Measurements from ENCODE around the gene LRRC34. TPM values are rescaled to one million over a fixed set of nuclear protein-coding genes. Genes with fewer than 3 reads are reported as not detected.

Gene LRRC34
- total RNA-seq, 1 donor from 2014 or later: 5.1 TPM

DNA sequence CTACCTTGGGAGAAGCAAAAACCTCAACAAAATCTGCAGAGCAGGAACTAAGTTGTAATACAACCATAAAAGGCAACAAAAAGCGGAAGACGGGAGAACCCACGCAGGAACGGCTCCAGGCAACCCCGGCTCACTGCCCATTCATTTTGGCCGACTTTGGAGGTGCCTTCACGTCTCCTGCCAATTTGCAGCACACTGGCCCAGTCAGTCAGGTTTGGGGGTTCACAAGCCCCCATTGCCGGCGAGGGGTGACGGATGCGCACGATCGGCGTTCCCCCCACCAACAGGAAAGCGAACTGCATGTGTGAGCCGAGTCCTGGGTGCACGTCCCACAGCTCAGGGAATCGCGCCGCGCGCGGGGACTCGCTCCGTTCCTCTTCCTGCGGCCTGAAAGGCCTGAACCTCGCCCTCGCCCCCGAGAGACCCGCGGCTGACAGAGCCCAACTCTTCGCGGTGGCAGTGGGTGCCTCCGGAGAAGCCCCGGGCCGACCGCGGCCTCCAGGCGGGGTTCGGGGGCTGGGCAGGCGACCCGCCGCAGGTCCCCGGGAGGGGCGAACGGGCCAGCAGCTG lies 48.3 kb downstream of the LRRC34 start:
- DNase-seq (ENCODE audit: low spot score in 2 of 2, unreplicated experiment in 2 of 2): peak in 1 of 2 experiments; percentile 45
- peak overlapping the region; percentile 94 for H3K27ac Mint-ChIP-seq
- TF ChIP-seq, protein P1, sequence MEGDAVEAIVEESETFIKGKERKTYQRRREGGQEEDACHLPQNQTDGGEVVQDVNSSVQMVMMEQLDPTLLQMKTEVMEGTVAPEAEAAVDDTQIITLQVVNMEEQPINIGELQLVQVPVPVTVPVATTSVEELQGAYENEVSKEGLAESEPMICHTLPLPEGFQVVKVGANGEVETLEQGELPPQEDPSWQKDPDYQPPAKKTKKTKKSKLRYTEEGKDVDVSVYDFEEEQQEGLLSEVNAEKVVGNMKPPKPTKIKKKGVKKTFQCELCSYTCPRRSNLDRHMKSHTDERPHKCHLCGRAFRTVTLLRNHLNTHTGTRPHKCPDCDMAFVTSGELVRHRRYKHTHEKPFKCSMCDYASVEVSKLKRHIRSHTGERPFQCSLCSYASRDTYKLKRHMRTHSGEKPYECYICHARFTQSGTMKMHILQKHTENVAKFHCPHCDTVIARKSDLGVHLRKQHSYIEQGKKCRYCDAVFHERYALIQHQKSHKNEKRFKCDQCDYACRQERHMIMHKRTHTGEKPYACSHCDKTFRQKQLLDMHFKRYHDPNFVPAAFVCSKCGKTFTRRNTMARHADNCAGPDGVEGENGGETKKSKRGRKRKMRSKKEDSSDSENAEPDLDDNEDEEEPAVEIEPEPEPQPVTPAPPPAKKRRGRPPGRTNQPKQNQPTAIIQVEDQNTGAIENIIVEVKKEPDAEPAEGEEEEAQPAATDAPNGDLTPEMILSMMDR (IDR thresholded peaks at IDR 0.05; ENCODE audit: unreplicated experiment): no peak
- peak overlapping the region; percentile 81 for H3K4me3 Mint-ChIP-seq
- peaks cover 19% of the 10 kb centered on the region for H3K9me3 Mint-ChIP-seq
- H3K27me3 Mint-ChIP-seq (ENCODE audit: low read depth): no peaks in the 10 kb centered on the region
- H3K4me1 Mint-ChIP-seq: peaks cover 7% of the 10 kb centered on the region
- H3K36me3 Mint-ChIP-seq: peaks cover 12% of the 10 kb centered on the region

DNA sequence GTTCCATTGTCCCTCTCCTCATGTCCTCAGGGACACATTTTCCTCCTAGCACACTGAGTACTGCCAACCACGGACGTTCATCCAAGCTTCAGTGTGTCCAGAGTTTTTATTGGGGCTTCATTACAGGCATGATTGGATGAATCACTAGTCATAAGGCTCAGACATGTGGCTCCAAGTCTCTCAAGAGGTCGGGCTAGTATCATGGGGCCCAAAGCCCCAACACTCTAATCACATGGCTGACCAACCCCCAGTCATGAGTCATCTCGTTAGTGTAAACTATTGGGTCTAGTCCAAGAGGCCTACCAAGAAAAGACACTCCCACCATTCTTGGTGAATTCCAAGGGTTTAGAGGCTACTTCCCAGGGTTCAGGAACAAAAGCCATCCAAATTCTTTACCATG lies 52.2 kb downstream of the LRRC34 start:
- TF ChIP-seq, protein P1 (IDR thresholded peaks at IDR 0.05; ENCODE audit: unreplicated experiment): no peak
- no peak overlapping the region for H3K27ac Mint-ChIP-seq
- peaks cover 12% of the 10 kb centered on the region for H3K9me3 Mint-ChIP-seq
- H3K4me3 Mint-ChIP-seq: no peak overlapping the region
- no peak for DNase-seq (ENCODE audit: low spot score in 2 of 2, unreplicated experiment in 2 of 2)
- H3K4me1 Mint-ChIP-seq: peaks cover 26% of the 10 kb centered on the region
- H3K36me3 Mint-ChIP-seq: peaks cover 4% of the 10 kb centered on the region
- H3K27me3 Mint-ChIP-seq (ENCODE audit: low read depth): no peaks in the 10 kb centered on the region

DNA sequence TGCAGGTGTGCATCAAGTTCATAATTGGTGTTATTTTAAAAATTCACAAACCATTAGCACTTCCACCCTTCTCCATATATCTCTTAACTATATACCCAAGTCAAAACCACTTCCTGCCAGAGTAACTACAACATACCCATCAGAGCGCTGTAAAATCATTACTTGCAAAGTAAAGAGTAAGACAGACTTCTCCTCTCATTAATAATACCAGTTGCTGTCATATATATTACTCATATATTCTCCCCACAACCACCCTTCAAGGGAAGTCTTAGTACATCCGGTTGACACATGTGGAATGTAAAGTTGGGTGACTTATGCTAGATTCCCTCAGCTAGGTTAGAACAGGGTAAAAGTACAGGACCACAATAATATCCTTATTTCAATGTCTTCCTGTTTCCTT lies 53.4 kb downstream of the LRRC34 start:
- Mint-ChIP-seq H3K27ac (peak overlapping the region; percentile 52), H3K4me3 (no peak overlapping the region), H3K36me3 (peaks cover 1% of the 10 kb centered on the region), H3K27me3 (ENCODE audit: low read depth) (no peaks in the 10 kb centered on the region), H3K4me1 (peaks cover 29% of the 10 kb centered on the region), H3K9me3 (peaks cover 7% of the 10 kb centered on the region)
- no peak for DNase-seq (ENCODE audit: low spot score in 2 of 2, unreplicated experiment in 2 of 2)
- TF ChIP-seq, protein P1 (IDR thresholded peaks at IDR 0.05; ENCODE audit: unreplicated experiment): no peak

DNA sequence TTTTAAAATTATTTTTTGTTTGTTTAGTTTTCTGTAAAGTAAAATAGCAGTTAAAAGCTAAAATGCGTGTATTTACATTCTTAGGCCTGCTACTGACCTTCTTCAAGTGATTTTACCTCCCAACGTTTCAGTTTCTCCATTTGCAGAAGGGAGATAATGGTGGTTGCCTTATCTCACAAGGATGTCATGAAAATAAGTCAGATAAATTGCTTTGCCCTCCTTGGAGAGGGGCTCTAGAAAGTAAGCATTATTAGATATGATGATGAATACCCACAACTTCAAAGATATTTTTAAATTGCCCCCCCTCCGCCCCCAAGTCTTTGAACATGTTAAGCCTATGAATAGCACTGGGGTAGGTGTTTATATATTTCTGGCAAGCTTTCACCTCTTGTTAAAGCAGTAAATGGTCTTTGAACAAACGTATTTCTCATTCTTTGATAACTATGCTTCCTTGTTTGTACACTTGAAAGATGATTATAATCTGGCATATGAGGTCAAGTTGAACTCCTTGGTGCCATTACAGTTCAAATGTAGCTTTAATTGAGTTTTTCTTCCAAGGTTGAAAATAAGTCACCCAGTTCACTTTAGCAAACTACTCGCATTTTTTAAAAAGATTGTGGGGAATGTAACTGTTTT lies 54.2 kb downstream of the LRRC34 start:
- no peaks in the 10 kb centered on the region for H3K36me3 Mint-ChIP-seq
- TF ChIP-seq, protein P1 (IDR thresholded peaks at IDR 0.05; ENCODE audit: unreplicated experiment): no peak
- H3K4me3 Mint-ChIP-seq: no peak overlapping the region
- H3K27ac Mint-ChIP-seq: peak overlapping the region; percentile 78
- peaks cover 4% of the 10 kb centered on the region for H3K9me3 Mint-ChIP-seq
- peaks cover 27% of the 10 kb centered on the region for H3K4me1 Mint-ChIP-seq
- no peak for DNase-seq (ENCODE audit: low spot score in 2 of 2, unreplicated experiment in 2 of 2)
- no peaks in the 10 kb centered on the region for H3K27me3 Mint-ChIP-seq (ENCODE audit: low read depth)

DNA sequence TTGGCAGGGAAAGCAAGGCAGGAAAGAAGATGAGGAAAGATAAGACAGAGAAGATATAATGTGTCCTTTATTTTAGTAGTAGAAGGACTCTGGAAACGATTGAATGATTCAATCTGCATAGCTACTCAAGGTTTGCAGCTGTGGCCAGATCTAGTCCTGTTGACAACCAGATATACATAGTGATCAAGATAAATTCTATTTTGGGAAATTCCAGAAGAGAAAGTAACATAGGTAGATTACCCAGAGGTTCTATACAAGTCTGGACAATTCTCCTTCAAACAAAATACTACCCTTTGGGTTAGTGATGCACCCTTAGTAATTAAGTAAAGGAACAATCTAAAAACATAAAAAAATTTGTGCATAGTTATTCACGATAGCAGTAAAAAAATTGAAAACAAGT lies 57.2 kb downstream of the LRRC34 start:
- no peak for DNase-seq (ENCODE audit: low spot score in 2 of 2, unreplicated experiment in 2 of 2)
- peaks cover 31% of the 10 kb centered on the region for H3K4me1 Mint-ChIP-seq
- H3K4me3 Mint-ChIP-seq: no peak overlapping the region
- H3K36me3 Mint-ChIP-seq: no peaks in the 10 kb centered on the region
- no peak overlapping the region for H3K27ac Mint-ChIP-seq
- H3K9me3 Mint-ChIP-seq: no peaks in the 10 kb centered on the region
- H3K27me3 Mint-ChIP-seq (ENCODE audit: low read depth): no peaks in the 10 kb centered on the region
- TF ChIP-seq, protein P1 (IDR thresholded peaks at IDR 0.05; ENCODE audit: unreplicated experiment): no peak

Data from mesothelial cell of epicardium (in vitro differentiated cells).